Hepatocyte (in vitro differentiated cells): ENCODE results near the gene MSH3. TPM values are rescaled to one million over a fixed set of nuclear protein-coding genes. Genes with fewer than 3 reads are reported as not detected.

Experiments used
- DNase-seq: peaks from one replicate; pipeline ENCODE4 v3.0.0-alpha.2; 2016; ENCODE audit warnings: low spot score
- H2AFZ ChIP-seq: fragments of 200-600 bp; sonication (generic); 2 replicates; pipeline ENCODE4 v1.6.0; 2016; ENCODE audit warnings: antibody characterized with exemption, mild to moderate bottlenecking
- H3K27ac ChIP-seq: fragments of 200-600 bp; sonication (generic); 2 replicates; pipeline ENCODE4 v1.5.1; 2016; ENCODE audit warnings: mild to moderate bottlenecking
- H3K27me3 ChIP-seq: fragments of 200-600 bp; sonication (generic); 2 replicates; pipeline ENCODE4 v1.6.1; 2016
- H3K36me3 ChIP-seq: fragments of 200-600 bp; sonication (generic); replicated peaks from 2 replicates; pipeline ENCODE4 v1.5.1; 2016; ENCODE audit warnings: low read depth; ENCODE audit not compliant: insufficient read depth
- H3K4me1 ChIP-seq: fragments of 200-600 bp; sonication (generic); 2 replicates; pipeline ENCODE4 v1.5.1; 2016; ENCODE audit warnings: mild to moderate bottlenecking, moderate library complexity; ENCODE audit not compliant: insufficient read depth
- H3K4me2 ChIP-seq: fragments of 200-600 bp; sonication (generic); 2 replicates; pipeline ENCODE4 v1.6.0; 2016
- H3K4me3 ChIP-seq: fragments of 200-600 bp; sonication (generic); 2 replicates; pipeline ENCODE4 v1.5.1; 2016; ENCODE audit warnings: mild to moderate bottlenecking
- H3K79me2 ChIP-seq: fragments of 200-600 bp; sonication (generic); 2 replicates; pipeline ENCODE4 v1.6.0; 2017; ENCODE audit warnings: mild to moderate bottlenecking
- H3K9me2 ChIP-seq: fragments of 200-600 bp; sonication (generic); replicated peaks from 2 replicates; pipeline ENCODE4 v1.6.0; 2017; ENCODE audit warnings: mild to moderate bottlenecking; ENCODE audit not compliant: insufficient read depth
- H3K9me3 ChIP-seq: fragments of 200-600 bp; sonication (generic); 2 replicates; pipeline ENCODE4 v1.5.1; 2016; ENCODE audit warnings: low read depth, mild to moderate bottlenecking
- H4K20me1 ChIP-seq: fragments of 200-600 bp; sonication (generic); 2 replicates; pipeline ENCODE4 v1.6.0; 2016; ENCODE audit warnings: mild to moderate bottlenecking; ENCODE audit not compliant: insufficient read depth, poor library complexity, severe bottlenecking
- EZH2 ChIP-seq: fragments of 200-600 bp; sonication (generic); IDR thresholded peaks from 2 replicates; pipeline ENCODE4 v1.6.1; 2016; ENCODE audit warnings: antibody characterized with exemption, mild to moderate bottlenecking, borderline replicate concordance
- EZH2phosphoT487 ChIP-seq: fragments of 200-600 bp; sonication (generic); IDR thresholded peaks from one replicate; pipeline ENCODE4 v1.6.1; 2018; ENCODE audit warnings: antibody characterized with exemption, mild to moderate bottlenecking, low read depth, moderate library complexity; ENCODE audit not compliant: unreplicated experiment, severe bottlenecking
- WGBS: methylation state at CpG from one replicate; pipeline ENCODE4 v1.1.6; 2016; ENCODE audit warnings: low lambda C conversion rate; ENCODE audit errors: missing lambda C conversion rate; 5-methylcytosine and 5-hydroxymethylcytosine counted together
- polyA plus RNA-seq: library from polyadenylated mRNA; unstranded; fragments of >200 nt; fragmentation: Nextera tagmentation; extraction: Ambion mirVana; gene quantifications from 2 replicates; pipeline ENCODE4 v1.2.1, GENCODE V29; 2016
- total RNA-seq: library from RNA; depleted of rRNA; stranded (reverse); fragments of >200 nt; gene quantifications from 2 replicates; pipeline ENCODE4 v1.2.3, GENCODE V29; 2014
- TF ChIP-seq, protein P1 (sequence below): fragments of 200-600 bp; sonication (generic); IDR thresholded peaks from 2 replicates; pipeline ENCODE4 v1.5.1; 2016; ENCODE audit warnings: antibody characterized with exemption, mild to moderate bottlenecking; ENCODE audit not compliant: poor library complexity

Gene MSH3
- total and polyA plus RNA-seq, 2 experiments from 2014 or later = 8.1 to 13.2 TPM

DNA sequence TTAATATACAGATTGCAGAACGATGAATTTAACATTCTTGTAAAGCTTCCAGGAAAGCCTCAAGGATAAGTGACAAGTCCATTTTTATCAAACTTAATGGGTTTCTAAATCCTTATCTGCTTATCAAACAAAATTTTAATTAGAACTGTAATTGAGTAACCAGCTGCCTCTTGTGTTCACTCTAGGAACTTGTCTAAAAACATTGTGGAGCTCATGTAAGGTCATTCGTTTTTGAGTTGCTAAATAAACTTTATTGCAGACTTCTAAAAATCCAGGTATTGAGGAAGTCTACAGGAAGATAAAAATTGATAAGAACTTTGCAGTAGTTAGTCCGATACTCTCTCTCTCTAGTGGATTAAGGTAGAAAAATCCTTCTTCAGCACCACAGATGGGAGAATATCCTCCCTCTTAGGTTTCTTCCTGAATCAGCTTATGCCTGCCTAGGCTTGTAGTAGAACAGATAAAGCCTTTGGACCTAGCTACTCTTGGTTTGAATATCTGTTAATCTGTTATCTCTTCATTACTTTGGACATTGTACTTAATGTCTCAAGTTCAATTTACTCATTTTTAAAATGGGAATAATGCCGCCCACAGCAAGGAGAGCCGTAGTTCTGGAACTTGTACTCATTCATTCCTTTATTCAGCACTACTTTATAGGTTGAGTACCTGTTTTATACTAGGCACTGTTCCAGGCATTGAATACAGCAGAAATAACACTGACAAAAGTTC is 60.3 kb downstream of the MSH3 start:
- H3K4me2 ChIP-seq = no peak overlapping the region
- no peaks in the 10 kb centered on the region for H3K79me2 ChIP-seq
- H3K9me3 ChIP-seq = no peaks in the 10 kb centered on the region
- no peaks in the 10 kb centered on the region for H4K20me1 ChIP-seq
- no peak for TF ChIP-seq EZH2
- TF ChIP-seq, protein P1, sequence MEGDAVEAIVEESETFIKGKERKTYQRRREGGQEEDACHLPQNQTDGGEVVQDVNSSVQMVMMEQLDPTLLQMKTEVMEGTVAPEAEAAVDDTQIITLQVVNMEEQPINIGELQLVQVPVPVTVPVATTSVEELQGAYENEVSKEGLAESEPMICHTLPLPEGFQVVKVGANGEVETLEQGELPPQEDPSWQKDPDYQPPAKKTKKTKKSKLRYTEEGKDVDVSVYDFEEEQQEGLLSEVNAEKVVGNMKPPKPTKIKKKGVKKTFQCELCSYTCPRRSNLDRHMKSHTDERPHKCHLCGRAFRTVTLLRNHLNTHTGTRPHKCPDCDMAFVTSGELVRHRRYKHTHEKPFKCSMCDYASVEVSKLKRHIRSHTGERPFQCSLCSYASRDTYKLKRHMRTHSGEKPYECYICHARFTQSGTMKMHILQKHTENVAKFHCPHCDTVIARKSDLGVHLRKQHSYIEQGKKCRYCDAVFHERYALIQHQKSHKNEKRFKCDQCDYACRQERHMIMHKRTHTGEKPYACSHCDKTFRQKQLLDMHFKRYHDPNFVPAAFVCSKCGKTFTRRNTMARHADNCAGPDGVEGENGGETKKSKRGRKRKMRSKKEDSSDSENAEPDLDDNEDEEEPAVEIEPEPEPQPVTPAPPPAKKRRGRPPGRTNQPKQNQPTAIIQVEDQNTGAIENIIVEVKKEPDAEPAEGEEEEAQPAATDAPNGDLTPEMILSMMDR = no peak
- TF ChIP-seq EZH2phosphoT487 = no peak
- peaks cover 4% of the 10 kb centered on the region for H3K4me1 ChIP-seq
- no peak overlapping the region for H2AFZ ChIP-seq
- H3K9me2 ChIP-seq = no peaks in the 10 kb centered on the region
- 74% methylated on average over 5 of the region's 5 CpGs for WGBS
- H3K4me3 ChIP-seq = no peak overlapping the region
- no peaks in the 10 kb centered on the region for H3K36me3 ChIP-seq
- no peaks in the 10 kb centered on the region for H3K27me3 ChIP-seq
- DNase-seq = no peak
- no peak overlapping the region for H3K27ac ChIP-seq

DNA sequence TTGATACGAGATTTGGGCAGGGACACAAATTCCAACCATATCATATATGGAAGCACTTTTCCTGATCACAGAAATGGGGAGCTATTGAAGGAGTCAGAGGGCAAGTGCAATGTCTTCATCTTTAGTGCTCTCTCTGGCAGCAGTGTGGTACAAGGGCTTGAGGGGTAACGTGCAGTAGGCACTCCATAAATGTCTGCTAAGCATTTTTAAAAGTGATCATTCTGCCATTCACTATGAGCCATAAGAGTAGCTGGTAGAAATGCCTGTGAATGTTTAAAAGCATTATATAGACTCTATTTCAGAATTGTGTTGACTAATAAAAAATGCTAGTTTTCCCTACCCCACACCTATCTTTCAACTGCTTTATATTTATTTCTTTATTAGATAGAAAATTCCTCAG is 61.4 kb downstream of the MSH3 start:
- Histone ChIP-seq H2AFZ (no peak overlapping the region), H3K4me2 (no peak overlapping the region), H3K4me3 (no peak overlapping the region), H3K9me3 (peaks cover 6% of the 10 kb centered on the region), H4K20me1 (no peaks in the 10 kb centered on the region), H3K36me3 (no peaks in the 10 kb centered on the region), H3K27ac (no peak overlapping the region), H3K4me1 (peaks cover 4% of the 10 kb centered on the region), H3K27me3 (no peaks in the 10 kb centered on the region), H3K9me2 (no peaks in the 10 kb centered on the region), H3K79me2 (no peaks in the 10 kb centered on the region)
- 88% methylated on average over 2 of the region's 2 CpGs for WGBS
- DNase-seq = no peak
- TF ChIP-seq, protein P1 = no peak
- no peak for TF ChIP-seq EZH2

DNA sequence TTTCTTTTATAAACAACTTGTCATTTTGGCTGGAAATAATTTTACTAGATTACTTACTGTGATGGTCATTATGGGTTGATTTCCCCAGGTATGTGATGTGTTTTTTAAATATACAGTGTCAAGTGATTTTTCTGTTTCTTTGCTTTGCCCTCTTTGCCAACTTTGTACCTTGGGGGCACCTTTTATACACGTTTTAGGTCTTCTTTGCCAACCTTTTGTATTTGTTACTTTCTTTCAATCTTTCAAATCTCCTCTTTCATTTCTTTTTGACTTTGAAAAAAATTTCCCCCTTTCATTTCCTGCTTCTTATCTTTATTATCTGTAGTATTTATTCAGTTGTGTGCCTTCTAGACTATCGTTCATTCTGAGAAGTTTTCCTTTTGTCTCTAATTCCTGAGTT is 65.7 kb downstream of the MSH3 start:
- WGBS = 95% methylated on average over 2 of the region's 2 CpGs

More for the DNA sequence above, 65.7 kb downstream of the MSH3 start:
- Histone ChIP-seq H3K9me2 (no peaks in the 10 kb centered on the region), H3K4me2 (no peak overlapping the region), H3K4me1 (no peaks in the 10 kb centered on the region), H3K36me3 (no peaks in the 10 kb centered on the region), H3K27me3 (no peaks in the 10 kb centered on the region), H3K27ac (no peak overlapping the region), H3K9me3 (peaks cover 6% of the 10 kb centered on the region), H4K20me1 (no peaks in the 10 kb centered on the region), H3K79me2 (no peaks in the 10 kb centered on the region), H3K4me3 (no peak overlapping the region), H2AFZ (no peak overlapping the region)
- TF ChIP-seq, protein P1 = no peak
- TF ChIP-seq EZH2phosphoT487 (no peak), EZH2 (no peak)
- no peak for DNase-seq
